Endothelial cell of umbilical vein (primary cell): ENCODE measurements around the gene TMEM214. TPM values are rescaled to one million over a fixed set of nuclear protein-coding genes. Genes with fewer than 3 reads are reported as not detected.

Source experiments
- BruUV-seq: library from RNA; stranded (reverse); fragments of 400-500 nt; replicated peaks from 2 replicates; lab custom pipeline; 2021; lab: Mats Ljungman, UMichigan
- CTCF ChIA-PET: fragments of 300-600, 350-600 bp; sonication (Branson Sonifier 250); formaldehyde crosslinking; loops from one replicate; lab custom pipeline; 2021; ENCODE audit warnings: antibody characterized with exemption, inconsistent platforms; lab: Charles Lee
- POLR2A ChIA-PET: fragments of 300-600, 350-600 bp; sonication (Branson Sonifier 250); formaldehyde crosslinking; loops from one replicate; lab custom pipeline; 2021; ENCODE audit warnings: antibody characterized with exemption, inconsistent platforms; lab: Charles Lee
- DNase-seq: peaks from one replicate; pipeline ENCODE4 v3.0.0-alpha.2; 2011; ENCODE audit warnings: low read depth, low spot score
- FAIRE-seq: peaks from 2 replicates; lab custom pipeline; 2011; peaks lifted over from hg19 to GRCh38; lab: Jason Lieb, UNC
- H2AFZ ChIP-seq: 2 replicates; pipeline ENCODE4 v1.6.0; 2012; ENCODE audit warnings: low read depth, low read length, control low read depth, inconsistent platforms
- H3K27ac ChIP-seq: 2 replicates; pipeline ENCODE4 v1.5.1; 2011; ENCODE audit warnings: low read depth, mild to moderate bottlenecking, control low read depth, low read length, moderate library complexity; ENCODE audit not compliant: insufficient read depth
- H3K27me3 ChIP-seq, 2 experiments: 2 replicates each; pipeline versions ENCODE4 v1.6.0 to v1.6.1; 2011; ENCODE audit warnings: low read length in 2 of 2, mixed read lengths in 1 of 2; ENCODE audit not compliant: control insufficient read depth in 2 of 2, insufficient read depth in 2 of 2
- H3K36me3 ChIP-seq, 2 experiments: 2 replicates in 1 of 2; 3 replicates in 1 of 2; pipeline ENCODE4 v1.5.1; 2011; ENCODE audit warnings: low read length in 2 of 2, mild to moderate bottlenecking in 1 of 2, moderate library complexity in 1 of 2; ENCODE audit not compliant: control insufficient read depth in 2 of 2, insufficient read depth in 2 of 2; ENCODE audit errors: extremely low read depth in 1 of 2
- H3K4me1 ChIP-seq: 3 replicates; pipeline ENCODE4 v1.5.1; 2011; ENCODE audit warnings: mild to moderate bottlenecking, low read length; ENCODE audit not compliant: control insufficient read depth, insufficient read depth; ENCODE audit errors: extremely low read depth
- H3K4me2 ChIP-seq: 2 replicates; pipeline ENCODE4 v1.6.1; 2011; ENCODE audit warnings: low read length, control low read depth, mixed read lengths; ENCODE audit not compliant: insufficient read depth
- H3K4me3 ChIP-seq, 3 experiments: fragments of 200-600 bp in 1 of 3; sonication (generic), shearing (Covaris generic) in 1 of 3; replicated peaks in 1 of 3; 2 replicates each; pipeline ENCODE4 v1.5.1; 2011 to 2016; ENCODE audit warnings: control low read depth in 3 of 3, low read length in 3 of 3, mild to moderate bottlenecking in 2 of 3, inconsistent platforms in 1 of 3, low read depth in 1 of 3, moderate library complexity in 1 of 3; ENCODE audit not compliant: insufficient read depth in 1 of 3
- H3K79me2 ChIP-seq: 2 replicates; pipeline ENCODE4 v1.6.0; 2012; ENCODE audit warnings: low read length, inconsistent platforms; ENCODE audit not compliant: control insufficient read depth, insufficient read depth
- H3K9ac ChIP-seq: replicated peaks from 2 replicates; pipeline ENCODE3; 2011; ENCODE audit warnings: low read length, control low read depth; ENCODE audit not compliant: insufficient read depth; ENCODE audit errors: extremely low read depth
- H3K9me1 ChIP-seq: replicated peaks from 3 replicates; pipeline ENCODE4 v1.6.0; 2011; ENCODE audit warnings: mild to moderate bottlenecking, low read length; ENCODE audit not compliant: control insufficient read depth, insufficient read depth; ENCODE audit errors: extremely low read depth
- H3K9me3 ChIP-seq: replicated peaks from 2 replicates; pipeline ENCODE4 v1.5.1; 2012; ENCODE audit warnings: low read length, inconsistent platforms; ENCODE audit not compliant: control insufficient read depth, insufficient read depth
- H4K20me1 ChIP-seq: replicated peaks from 2 replicates; pipeline ENCODE3; 2011; ENCODE audit warnings: mild to moderate bottlenecking, low read length; ENCODE audit not compliant: control insufficient read depth, insufficient read depth; ENCODE audit errors: extremely low read depth
- CTCF ChIP-seq, 2 donors: IDR thresholded peaks; 1 replicate in 1 of 2; 2 replicates in 1 of 2; pipeline ENCODE4 v1.5.1; 2011; ENCODE audit warnings: low read length in 2 of 2, mild to moderate bottlenecking in 2 of 2, moderate library complexity in 2 of 2, control low read depth in 1 of 2, inconsistent platforms in 1 of 2, low read depth in 1 of 2; ENCODE audit not compliant: insufficient read depth in 1 of 2; ENCODE audit errors: extremely low read depth in 1 of 2
- GATA2 ChIP-seq: IDR thresholded peaks from 2 replicates; pipeline ENCODE4 v1.7.0; 2011; ENCODE audit warnings: low read depth, mild to moderate bottlenecking, moderate library complexity, mixed read lengths, low read length; ENCODE audit not compliant: insufficient read length, insufficient read depth
- JUN ChIP-seq: IDR thresholded peaks from 2 replicates; pipeline ENCODE4 v1.6.1; 2011; ENCODE audit warnings: borderline replicate concordance, low read depth; ENCODE audit not compliant: insufficient read length, insufficient read depth
- POLR2A ChIP-seq: IDR thresholded peaks from 2 replicates; pipeline ENCODE4 v1.6.1; 2012; ENCODE audit warnings: low read depth, mild to moderate bottlenecking, control low read depth, low read length
- dilution Hi-C: fragments of 300-500 bp; cut with MboI; formaldehyde crosslinking; loops from one replicate; pipeline ENCODE4 v1.15.0; 2019; ENCODE audit warnings: low sequenced_read_pairs; ENCODE audit not compliant: extremely low pct_ligation_motif_present
- intact Hi-C: fragments of 100-400 bp; cut with micrococcal nuclease; formaldehyde crosslinking; loops from one replicate; pipeline ENCODE4 v1.10.0; 2022
- polyA plus RNA-seq, 4 experiments: library from polyadenylated mRNA; depleted of rRNA in 3 of 4; stranded (reverse) in 3 of 4; unstranded in 1 of 4; fragments of >200 nt; gene quantifications; 2 replicates each; pipeline versions ENCODE4 v1.2.1 to v1.2.3, GENCODE V29; 2011 to 2012; ENCODE audit warnings: missing spikeins in 1 of 4
- total RNA-seq: library from RNA; stranded (reverse); gene quantifications from 2 replicates; pipeline ENCODE4 v1.2.3, GENCODE V29; 2021

Gene TMEM214
- total and polyA plus RNA-seq, 2 donors (not counting 3 experiments of a cell fraction or from before 2014, with no cell fraction given), result 109 to 163 TPM

- H3K27ac ChIP-seq, result no peak overlapping the region
- H4K20me1 ChIP-seq, result no peaks in the 10 kb centered on the region
- dilution Hi-C loops (no loop called here), intact Hi-C loops (no loop called here)
- H2AFZ ChIP-seq, result no peak overlapping the region
- no peak overlapping the region for H3K4me3 ChIP-seq
- no peak overlapping the region for H3K4me2 ChIP-seq
- H3K9me3 ChIP-seq, result no peaks in the 10 kb centered on the region
- ChIA-PET POLR2A (no interaction called here), CTCF (interaction anchor here (1.7 to 2.7 kb wide), 3 partner anchors 10 to 67 kb away, joined by 5 to 19 read pairs (median 5); no protein-coding TSS in a partner anchor)
- no TSS peak for BruUV-seq
- no peaks in the 10 kb centered on the region for H3K79me2 ChIP-seq
- peaks cover 0 to 10% of the 10 kb centered on the region in 2 experiments for H3K36me3 ChIP-seq
- no peaks in the 10 kb centered on the region for H3K9me1 ChIP-seq
- TF ChIP-seq POLR2A, result no peak
- TF ChIP-seq CTCF (IDR thresholded peaks at IDR 0.05; ENCODE audit: extremely low read depth in 1 of 2, insufficient read depth in 1 of 2, low read depth in 1 of 2, low read length in 2 of 2), result no peak
- no peak for TF ChIP-seq GATA2
- no peak for TF ChIP-seq JUN
- H3K9ac ChIP-seq, result no peak overlapping the region
- FAIRE-seq (no peak), DNase-seq (no peak)
- peaks cover 2% of the 10 kb centered on the region for H3K4me1 ChIP-seq
- H3K27me3 ChIP-seq, result no peaks in the 10 kb centered on the region
Measured at GRCh38 chr2:27025861-27026851, 6.6 kb upstream of the TMEM214 start.
